CD14-positive monocyte (primary cell): Measurements from ENCODE around the gene KDR. TPM values are rescaled to one million over a fixed set of nuclear protein-coding genes. Genes with fewer than 3 reads are reported as not detected.

Experiments used
- DNase-seq, 3 donors: peaks; one replicate each; pipeline ENCODE4 v3.0.0-alpha.2; 2011 to 2022
- H2AFZ ChIP-seq: 2 replicates; pipeline ENCODE4 v1.6.0; 2012; ENCODE audit warnings: mild to moderate bottlenecking, low read depth, low read length, inconsistent platforms; ENCODE audit not compliant: insufficient read depth, poor library complexity, severe bottlenecking
- H3K27ac ChIP-seq, 2 donors: 1 replicate in 1 of 2; 2 replicates in 1 of 2; pipeline ENCODE4 v1.5.1; 2012 to 2013; ENCODE audit warnings: low read length in 2 of 2, control low read depth in 1 of 2, inconsistent platforms in 1 of 2, low read depth in 1 of 2, mild to moderate bottlenecking in 1 of 2
- H3K27me3 ChIP-seq, 2 donors: one replicate each; pipeline versions ENCODE4 v1.6.0 to v1.6.1; 2011 to 2013; ENCODE audit warnings: low read length in 2 of 2; ENCODE audit not compliant: control insufficient read depth in 2 of 2, insufficient read depth in 2 of 2
- H3K36me3 ChIP-seq, 2 donors: replicated peaks in 1 of 2; 1 replicate in 1 of 2; 2 replicates in 1 of 2; pipeline versions ENCODE4 v1.5.1 to v1.6.1; 2012 to 2013; ENCODE audit warnings: low read length in 2 of 2, control low read depth in 1 of 2, inconsistent platforms in 1 of 2, mild to moderate bottlenecking in 1 of 2; ENCODE audit not compliant: insufficient read depth in 2 of 2, control insufficient read depth in 1 of 2
- H3K4me1 ChIP-seq, 2 donors: 1 replicate in 1 of 2; 2 replicates in 1 of 2; pipeline versions ENCODE4 v1.5.1 to v1.6.1; 2012 to 2013; ENCODE audit warnings: low read length in 2 of 2, control low read depth in 1 of 2, inconsistent platforms in 1 of 2, mild to moderate bottlenecking in 1 of 2, moderate library complexity in 1 of 2; ENCODE audit not compliant: insufficient read depth in 2 of 2, control insufficient read depth in 1 of 2
- H3K4me2 ChIP-seq: replicated peaks from 2 replicates; pipeline ENCODE3; 2012; ENCODE audit warnings: low read length, moderate library complexity, mild to moderate bottlenecking; ENCODE audit not compliant: poor library complexity, severe bottlenecking; ENCODE audit errors: extremely low read depth
- H3K4me3 ChIP-seq, 3 experiments: fragments of 200-600 bp in 1 of 3; sonication (generic) in 1 of 3; replicated peaks in 1 of 3; 1 replicate in 2 of 3; 2 replicates in 1 of 3; pipeline ENCODE4 v1.5.1; 2011 to 2013; ENCODE audit warnings: low read length in 3 of 3, mild to moderate bottlenecking in 3 of 3, control low read depth in 2 of 3, low read depth in 2 of 3, inconsistent platforms in 1 of 3, moderate library complexity in 1 of 3
- H3K79me2 ChIP-seq: 2 replicates; pipeline ENCODE4 v1.6.0; 2012; ENCODE audit warnings: mild to moderate bottlenecking, control low read depth, inconsistent platforms, low read length, moderate library complexity; ENCODE audit not compliant: insufficient read depth
- H3K9ac ChIP-seq: 2 replicates; pipeline ENCODE4 v1.6.0; 2017; ENCODE audit warnings: low read length, mild to moderate bottlenecking; ENCODE audit not compliant: insufficient read depth, poor library complexity, severe bottlenecking
- H3K9me3 ChIP-seq, 2 donors: replicated peaks in 1 of 2; 1 replicate in 1 of 2; 2 replicates in 1 of 2; pipeline versions ENCODE4 v1.5.1 to v1.6.1; 2012 to 2013; ENCODE audit warnings: low read length in 2 of 2, control low read depth in 1 of 2; ENCODE audit not compliant: control insufficient read depth in 1 of 2, insufficient read depth in 1 of 2
- H4K20me1 ChIP-seq: 2 replicates; pipeline ENCODE4 v1.6.0; 2012; ENCODE audit warnings: mild to moderate bottlenecking, low read length, control low read depth, moderate library complexity; ENCODE audit not compliant: insufficient read depth
- H3K27ac Mint-ChIP-seq, 7 donors: one replicate each; pipeline ENCODE4 v1.8.0; 2020; ENCODE audit warnings: mild to moderate bottlenecking in 7 of 7, mixed read lengths in 7 of 7, moderate library complexity in 6 of 7, inconsistent platforms in 2 of 7
- H3K27me3 Mint-ChIP-seq, 3 donors: one replicate each; pipeline ENCODE4 v1.8.0; 2021 to 2022; ENCODE audit warnings: low read depth in 3 of 3, mild to moderate bottlenecking in 3 of 3, mixed read lengths in 3 of 3, moderate library complexity in 3 of 3, inconsistent platforms in 1 of 3
- H3K36me3 Mint-ChIP-seq, 2 donors: one replicate each; pipeline ENCODE4 v1.8.0; 2020; ENCODE audit warnings: mixed read lengths in 2 of 2, inconsistent platforms in 1 of 2, mild to moderate bottlenecking in 1 of 2
- H3K4me1 Mint-ChIP-seq: one replicate; pipeline ENCODE4 v1.8.0; 2020; ENCODE audit warnings: mild to moderate bottlenecking, mixed read lengths
- H3K4me3 Mint-ChIP-seq, 2 donors: one replicate each; pipeline ENCODE4 v1.8.0; 2020; ENCODE audit warnings: mild to moderate bottlenecking in 2 of 2, mixed read lengths in 2 of 2, moderate library complexity in 1 of 2
- H3K9me3 Mint-ChIP-seq, 7 donors: one replicate each; pipeline ENCODE4 v1.8.0; 2020 to 2022; ENCODE audit warnings: mixed read lengths in 7 of 7, mild to moderate bottlenecking in 6 of 7, moderate library complexity in 6 of 7, inconsistent platforms in 2 of 7
- WGBS: methylation state at CpG from one replicate; pipeline ENCODE4 v1.1.5; 2013; ENCODE audit warnings: missing lambda C conversion rate; ENCODE audit not compliant: insufficient coverage; 5-methylcytosine and 5-hydroxymethylcytosine counted together
- intact Hi-C, 2 donors: fragments of 100-400 bp; cut with micrococcal nuclease; formaldehyde crosslinking; loops; one replicate each; pipeline versions ENCODE4 v1.15.0 to v1.15.1; 2023
- polyA plus RNA-seq, 3 donors: library from polyadenylated mRNA; depleted of rRNA in 1 of 3; unstranded in 2 of 3; stranded (reverse) in 1 of 3; fragments of 300-500 nt in 2 of 3; fragments of >200 nt in 1 of 3; fragmentation: Illumina TruSeq in 2 of 3; gene quantifications; 1 replicate in 2 of 3; 2 replicates in 1 of 3; pipeline ENCODE4 v1.2.3, GENCODE V29; 2012 to 2021
- TF ChIP-seq, protein P1 (sequence below): fragments of 200-600 bp; IDR thresholded peaks from one replicate; pipeline ENCODE4 v1.8.0; 2022; ENCODE audit warnings: antibody characterized with exemption, mild to moderate bottlenecking

The KDR gene
- polyA plus RNA-seq, 3 donors: not detected

DNA sequence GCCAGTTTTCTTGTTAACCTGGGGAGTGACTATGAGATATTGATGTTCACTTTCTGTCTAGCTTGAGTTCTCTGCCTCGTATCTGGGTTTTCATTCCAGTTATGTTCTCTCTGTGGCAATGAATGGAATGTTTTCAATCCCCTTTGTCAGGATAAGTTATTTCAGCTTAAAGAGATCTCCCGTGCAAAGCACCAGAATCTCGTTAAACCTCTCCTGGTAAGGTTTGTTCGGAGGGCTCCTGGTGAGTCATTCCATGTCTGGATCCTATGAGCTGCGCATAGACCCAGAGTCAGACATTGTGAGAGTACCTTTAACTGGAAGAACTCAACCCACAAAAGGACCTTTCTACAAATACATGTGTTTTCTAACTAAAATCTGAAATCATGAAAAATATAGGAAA lies 51.0 kb downstream of the KDR start:
- peaks cover 0 to 2% (median 0%) of the 10 kb centered on the region in 7 donors for H3K9me3 Mint-ChIP-seq
- no peak overlapping the region for H2AFZ ChIP-seq
- no peak overlapping the region for H3K9ac ChIP-seq
- DNase-seq: no peak
- 100% methylated on average over 4 of the region's 5 CpGs for WGBS
- no peaks in the 10 kb centered on the region for H4K20me1 ChIP-seq
- H3K36me3 Mint-ChIP-seq: no peaks in the 10 kb centered on the region
- H3K4me1 ChIP-seq: no peaks in the 10 kb centered on the region
- H3K4me2 ChIP-seq: no peak overlapping the region
- no peak overlapping the region for H3K4me3 ChIP-seq
- H3K4me1 Mint-ChIP-seq: no peaks in the 10 kb centered on the region
- H3K79me2 ChIP-seq: no peaks in the 10 kb centered on the region
- no peak overlapping the region for H3K27ac ChIP-seq
- H3K27me3 Mint-ChIP-seq: peaks cover 0 to 3% (median 2%) of the 10 kb centered on the region in 3 donors
- H3K36me3 ChIP-seq: no peaks in the 10 kb centered on the region
- TF ChIP-seq, protein P1, sequence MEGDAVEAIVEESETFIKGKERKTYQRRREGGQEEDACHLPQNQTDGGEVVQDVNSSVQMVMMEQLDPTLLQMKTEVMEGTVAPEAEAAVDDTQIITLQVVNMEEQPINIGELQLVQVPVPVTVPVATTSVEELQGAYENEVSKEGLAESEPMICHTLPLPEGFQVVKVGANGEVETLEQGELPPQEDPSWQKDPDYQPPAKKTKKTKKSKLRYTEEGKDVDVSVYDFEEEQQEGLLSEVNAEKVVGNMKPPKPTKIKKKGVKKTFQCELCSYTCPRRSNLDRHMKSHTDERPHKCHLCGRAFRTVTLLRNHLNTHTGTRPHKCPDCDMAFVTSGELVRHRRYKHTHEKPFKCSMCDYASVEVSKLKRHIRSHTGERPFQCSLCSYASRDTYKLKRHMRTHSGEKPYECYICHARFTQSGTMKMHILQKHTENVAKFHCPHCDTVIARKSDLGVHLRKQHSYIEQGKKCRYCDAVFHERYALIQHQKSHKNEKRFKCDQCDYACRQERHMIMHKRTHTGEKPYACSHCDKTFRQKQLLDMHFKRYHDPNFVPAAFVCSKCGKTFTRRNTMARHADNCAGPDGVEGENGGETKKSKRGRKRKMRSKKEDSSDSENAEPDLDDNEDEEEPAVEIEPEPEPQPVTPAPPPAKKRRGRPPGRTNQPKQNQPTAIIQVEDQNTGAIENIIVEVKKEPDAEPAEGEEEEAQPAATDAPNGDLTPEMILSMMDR: no peak
- no peaks in the 10 kb centered on the region for H3K9me3 ChIP-seq
- no peaks in the 10 kb centered on the region for H3K27me3 ChIP-seq
- no peak overlapping the region for H3K27ac Mint-ChIP-seq
- H3K4me3 Mint-ChIP-seq: no peak overlapping the region
- intact Hi-C loops: no loop called here

DNA sequence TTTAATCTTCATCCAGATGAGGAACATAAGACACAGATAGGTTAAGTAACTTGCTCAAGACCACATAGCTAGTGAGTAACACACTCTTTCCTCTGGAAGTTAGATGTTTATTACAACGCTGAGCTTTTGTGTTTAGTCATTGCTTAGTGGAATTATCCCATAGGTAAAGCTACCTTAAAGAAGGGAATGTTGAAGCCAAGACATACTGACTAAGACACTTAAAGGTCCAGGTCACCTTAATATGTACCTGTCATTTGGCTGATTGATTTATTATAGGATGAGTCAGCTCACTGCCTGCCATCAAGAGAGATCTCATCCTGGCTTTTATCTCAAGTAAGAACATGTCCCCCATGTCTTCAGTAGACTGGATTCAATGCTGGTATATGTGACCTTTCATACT lies 53.4 kb downstream of the KDR start:
- H3K79me2 ChIP-seq: no peaks in the 10 kb centered on the region
- DNase-seq: no peak
- H3K4me3 ChIP-seq: no peak overlapping the region
- no peaks in the 10 kb centered on the region for H3K27me3 ChIP-seq
- intact Hi-C loops: no loop called here
- no peaks in the 10 kb centered on the region for H3K9me3 ChIP-seq
- Mint-ChIP-seq H3K9me3 (peaks cover 0 to 1% (median 0%) of the 10 kb centered on the region in 7 donors), H3K4me1 (no peaks in the 10 kb centered on the region), H3K27ac (no peak overlapping the region), H3K27me3 (peaks cover 0 to 3% (median 3%) of the 10 kb centered on the region in 3 donors), H3K36me3 (no peaks in the 10 kb centered on the region), H3K4me3 (no peak overlapping the region)
- TF ChIP-seq, protein P1: no peak
- H3K9ac ChIP-seq: no peak overlapping the region
- no CpG with 5 or more reads among the region's 1 CpG for WGBS
- no peak overlapping the region for H3K4me2 ChIP-seq
- H3K36me3 ChIP-seq: no peaks in the 10 kb centered on the region
- H3K4me1 ChIP-seq: no peaks in the 10 kb centered on the region
- no peak overlapping the region for H2AFZ ChIP-seq
- H4K20me1 ChIP-seq: no peaks in the 10 kb centered on the region
- H3K27ac ChIP-seq: no peak overlapping the region
